Activated CD4-positive, alpha-beta T cell treated with anti-CD3 and anti-CD28 coated beads for 24 hours (primary cell): ENCODE data around the gene MYO7B.

Source experiments
- DNase-seq, 2 donors: peaks; one replicate each; pipeline ENCODE4 v3.0.0-alpha.2; 2020; ENCODE audit warnings: low read depth in 2 of 2

The MYO7B gene

DNA sequence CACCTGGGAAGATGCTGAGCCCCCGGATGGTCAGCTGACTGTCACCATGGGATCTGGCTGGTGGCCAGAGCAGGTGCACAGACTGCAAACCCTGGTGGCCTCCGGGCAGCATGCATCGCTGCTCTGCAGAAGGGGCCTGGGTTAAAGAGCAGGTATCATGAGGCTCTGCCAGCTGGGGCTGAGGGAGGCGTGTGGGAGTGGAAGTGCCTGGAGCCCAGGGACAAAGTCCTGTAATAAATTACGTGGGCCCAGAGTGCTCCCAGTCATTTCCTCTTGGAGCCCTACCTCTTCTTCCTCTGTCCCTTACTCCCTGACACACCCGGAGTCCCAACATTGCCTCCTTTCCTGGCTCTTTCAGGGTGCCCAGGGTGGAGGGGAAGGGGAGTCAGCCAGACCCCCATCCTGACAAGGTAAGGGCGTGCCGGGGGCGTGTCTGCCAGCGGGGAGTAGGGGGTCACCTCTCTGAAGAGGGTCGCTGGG lies at the start of gene MYO7B:
Gene MYO7B (plus strand): TSS at position 262 of the 480 bp plus-strand sequence. CDS start 24,040 bp downstream, outside the sequence.
- DNase-seq, result no peak

DNA sequence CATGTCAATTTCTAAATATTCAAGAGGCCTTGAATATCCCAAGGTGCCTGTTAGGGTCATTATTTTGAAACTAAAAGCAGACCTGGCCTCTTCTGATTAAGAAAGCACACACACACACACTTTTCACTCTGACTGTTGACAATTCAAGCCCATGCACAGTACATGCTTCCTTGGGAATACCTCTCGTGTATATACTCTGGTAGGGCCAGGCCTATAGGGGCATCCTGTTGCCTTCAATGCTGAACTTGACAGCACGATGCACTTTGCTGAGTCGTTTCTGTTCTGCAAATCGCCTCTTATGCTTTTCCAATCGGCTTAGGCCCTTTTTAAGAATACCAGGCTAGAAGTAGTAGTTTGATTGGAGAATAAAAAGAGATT lies 49.8 kb upstream of the MYO7B start:
- DNase-seq, result no peak

DNA sequence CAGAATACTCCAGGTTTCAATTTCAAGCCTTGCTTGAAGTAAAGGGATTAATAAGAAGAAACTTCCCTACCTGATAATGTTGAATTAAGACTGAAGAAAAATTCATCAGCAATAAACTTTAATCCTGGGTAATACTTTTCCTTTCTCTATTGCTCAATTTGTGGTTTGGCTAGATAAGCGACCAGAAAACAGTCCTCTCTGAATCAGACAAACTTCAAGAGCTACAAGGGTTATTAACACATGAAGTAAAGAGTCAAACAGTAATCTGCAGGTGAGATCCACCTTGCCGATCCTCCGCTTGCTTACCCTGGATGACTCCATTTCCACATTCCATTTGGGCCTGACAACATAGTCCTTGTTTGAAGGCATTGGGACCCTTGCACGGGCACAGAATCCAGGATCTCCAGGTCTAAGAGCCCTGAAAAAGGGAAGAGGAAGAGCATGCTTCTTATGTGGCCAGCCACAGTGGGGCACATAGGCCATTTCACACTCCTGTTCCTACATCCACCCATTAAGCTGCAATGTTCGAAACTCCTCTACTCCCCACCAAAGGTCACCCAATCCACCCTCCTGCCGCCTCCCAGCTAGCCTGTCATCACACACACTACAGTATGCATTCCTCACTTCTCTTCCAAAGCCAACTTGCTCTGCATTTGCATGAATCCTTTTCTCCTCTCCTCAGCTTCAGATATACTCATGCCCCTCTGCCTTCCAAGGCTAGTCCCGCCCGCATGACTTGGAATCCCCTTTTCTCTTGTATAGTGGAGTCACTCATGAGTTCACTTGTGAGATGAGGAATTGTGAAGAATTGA lies 49.0 kb upstream of the MYO7B start:
- DNase-seq, result no peak

DNA sequence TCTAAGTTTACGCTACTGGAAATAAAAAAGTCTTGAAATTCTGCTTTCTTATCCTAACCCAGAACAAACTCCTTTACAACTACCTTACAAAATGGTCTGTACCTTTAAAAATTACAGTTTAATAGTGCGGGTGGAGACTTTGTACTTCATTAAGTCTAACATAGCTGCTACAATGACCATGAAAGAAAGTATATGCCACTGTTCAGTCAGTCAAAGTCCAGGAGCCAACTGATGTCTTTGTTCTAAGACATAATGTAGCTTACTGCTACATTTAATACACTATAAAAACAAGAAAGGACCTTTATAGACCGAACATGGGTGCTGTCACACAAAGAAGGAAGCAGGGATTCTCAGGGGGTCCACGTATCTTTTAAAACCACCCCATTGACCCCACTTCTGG lies 45.2 kb upstream of the MYO7B start:
- DNase-seq, result no peak

DNA sequence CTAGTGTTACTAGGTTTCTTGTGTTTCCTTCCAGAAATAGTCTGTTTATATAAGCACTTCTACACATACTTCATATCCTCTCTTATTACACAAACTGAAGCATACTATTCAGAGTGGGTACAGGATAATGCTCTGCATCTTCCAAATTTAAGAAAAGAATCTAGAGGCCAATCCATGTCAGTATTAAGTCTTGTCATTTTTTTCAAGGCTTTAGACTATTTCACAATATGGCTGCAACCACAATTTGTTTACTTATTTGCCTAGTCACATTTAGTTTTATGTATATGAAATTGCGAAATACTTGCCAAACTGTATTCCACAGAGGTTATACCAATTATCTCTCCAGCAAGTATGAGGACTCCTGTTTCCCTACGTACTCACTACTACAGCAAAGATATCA lies 37.1 kb upstream of the MYO7B start:
- DNase-seq, result no peak

DNA sequence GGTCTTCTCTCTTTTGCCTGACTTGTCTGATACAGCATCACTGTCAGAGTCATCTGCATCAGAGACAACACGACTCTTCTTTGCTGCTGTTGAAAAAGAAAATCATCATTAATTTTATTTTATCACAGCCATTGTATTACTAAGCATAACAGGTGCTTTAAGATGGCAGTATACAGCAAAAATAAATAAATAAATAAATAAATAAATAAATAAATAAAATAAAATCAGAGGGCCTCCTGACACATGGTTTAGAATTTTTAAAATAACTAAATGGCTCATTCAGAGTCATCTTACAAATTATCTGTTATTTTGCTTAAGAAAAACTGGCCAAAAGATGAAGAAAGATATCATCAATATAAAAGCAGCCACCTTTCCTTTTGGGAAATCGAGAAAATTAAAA lies 32.0 kb upstream of the MYO7B start:
- no peak for DNase-seq

DNA sequence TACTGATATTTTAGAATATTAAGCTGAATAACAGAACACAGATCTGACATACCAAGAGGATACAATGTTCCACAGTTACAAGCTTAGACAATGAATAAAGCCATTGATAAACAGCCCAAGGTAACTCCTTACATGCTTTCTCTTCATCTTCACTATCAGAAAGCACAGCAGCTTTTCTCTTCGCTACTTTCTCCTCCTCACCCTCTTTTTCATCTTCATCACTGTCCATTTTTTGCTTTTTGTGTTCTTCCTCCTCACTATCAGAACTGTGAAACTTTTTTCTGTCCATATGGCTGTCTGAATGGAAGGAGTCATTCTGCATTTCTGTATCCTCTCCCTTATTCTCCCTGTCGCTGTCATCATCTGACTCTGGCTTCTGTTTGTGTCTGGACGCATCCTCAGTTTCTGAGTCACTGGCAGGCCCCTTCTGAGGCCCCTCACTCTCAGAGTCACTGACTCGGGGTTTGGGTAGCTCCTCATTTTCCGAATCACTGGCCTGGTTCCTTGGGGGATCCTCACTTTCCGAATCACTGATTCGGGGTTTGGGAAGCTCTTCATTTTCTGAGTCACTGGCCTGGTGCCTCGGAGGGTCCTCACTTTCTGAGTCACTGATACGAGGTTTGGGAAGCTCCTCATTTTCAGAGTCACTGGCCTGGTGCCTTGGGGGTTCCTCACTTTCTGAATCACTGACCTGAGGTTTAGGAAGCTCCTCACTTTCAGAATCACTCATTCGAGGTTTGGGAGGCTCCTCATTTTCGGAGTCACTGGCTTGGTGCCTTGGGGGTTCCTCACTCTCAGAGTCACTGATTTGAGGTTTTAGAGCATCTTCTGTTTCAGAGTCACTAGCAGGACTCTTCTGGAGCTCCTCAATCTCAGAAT lies 30.7 kb upstream of the MYO7B start:
- no peak for DNase-seq

DNA sequence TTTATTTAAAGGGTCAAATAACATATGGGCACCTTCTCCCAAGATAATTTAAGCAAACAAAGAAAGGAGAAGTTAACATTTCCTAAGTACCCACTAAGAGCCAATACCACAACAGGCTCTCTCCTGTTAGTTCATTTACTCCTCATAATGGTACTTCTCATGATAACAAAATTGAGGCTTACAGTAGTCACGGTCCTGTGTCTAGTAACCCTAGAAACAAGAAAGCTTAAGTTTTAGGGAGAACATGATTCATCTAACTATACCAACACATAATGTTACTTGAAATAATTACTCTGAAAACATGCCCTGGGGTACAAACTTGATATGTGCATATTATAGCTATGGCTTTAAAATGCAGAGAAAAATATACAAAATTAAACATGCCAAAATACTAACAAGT lies 29.0 kb upstream of the MYO7B start:
- no peak for DNase-seq

DNA sequence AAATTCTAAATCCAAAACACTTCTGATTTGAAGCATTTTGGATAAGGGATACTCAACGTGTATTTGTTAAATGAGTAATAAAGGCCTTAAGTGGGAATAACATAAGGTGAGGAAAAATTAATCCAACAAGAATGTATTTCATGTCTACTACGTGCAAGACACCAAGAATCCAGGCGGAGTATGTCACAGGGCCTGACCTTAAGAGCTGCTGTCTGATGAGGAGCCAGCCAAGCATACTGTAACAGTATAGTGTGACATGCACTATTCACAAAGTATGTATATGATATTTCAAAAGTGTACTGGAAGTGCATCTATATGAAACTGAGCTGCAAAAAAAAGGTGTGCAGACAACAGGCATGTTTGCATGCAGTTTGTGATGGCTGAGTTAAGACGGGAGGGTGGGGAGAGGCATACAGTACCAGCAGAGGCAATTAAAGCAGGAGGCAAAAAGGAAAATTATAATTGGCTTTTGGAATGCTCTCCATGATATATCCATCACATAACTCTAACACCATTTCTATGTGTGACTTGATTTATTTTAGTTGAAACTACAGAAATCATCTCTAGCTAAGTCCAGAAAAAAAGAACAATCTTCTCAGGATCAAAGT lies 27.4 kb upstream of the MYO7B start:
- no peak for DNase-seq

DNA sequence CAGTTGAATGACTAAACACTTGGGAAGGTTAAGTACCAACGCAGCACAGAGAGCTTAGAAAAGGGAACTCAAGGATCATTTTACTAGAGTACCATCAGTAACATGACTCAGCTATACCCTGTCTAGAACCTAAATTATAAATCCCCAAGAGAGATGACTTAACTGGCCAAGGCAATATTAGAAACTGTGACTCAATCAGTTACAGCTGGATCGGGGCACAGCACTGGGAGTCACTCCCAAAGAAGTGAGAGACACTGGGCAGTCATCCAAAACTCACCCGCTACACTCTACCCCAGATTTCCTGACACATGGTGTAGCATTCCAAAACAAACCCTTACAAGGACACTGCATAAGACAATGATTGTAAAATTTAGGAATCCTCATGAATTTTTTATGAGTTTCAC lies 26.9 kb upstream of the MYO7B start:
- no peak for DNase-seq

DNA sequence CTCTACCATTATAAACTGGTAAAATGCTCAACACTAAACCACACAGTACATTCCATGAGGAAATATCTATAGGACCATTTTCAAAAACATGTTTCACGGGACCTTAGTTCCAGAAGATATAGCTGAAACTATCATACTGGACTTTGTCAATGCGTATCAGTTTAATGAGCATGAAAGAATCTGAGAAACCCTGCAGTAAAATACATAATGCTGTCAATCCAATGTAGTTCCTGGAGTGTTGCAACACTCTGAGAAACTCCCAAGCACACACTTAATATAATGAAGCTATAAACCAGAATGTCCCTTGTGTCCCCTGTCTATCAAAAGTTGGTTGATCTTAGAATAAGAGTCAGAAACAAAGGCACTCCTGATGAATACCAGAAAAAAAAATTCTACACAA lies 25.4 kb upstream of the MYO7B start:
- no peak for DNase-seq

DNA sequence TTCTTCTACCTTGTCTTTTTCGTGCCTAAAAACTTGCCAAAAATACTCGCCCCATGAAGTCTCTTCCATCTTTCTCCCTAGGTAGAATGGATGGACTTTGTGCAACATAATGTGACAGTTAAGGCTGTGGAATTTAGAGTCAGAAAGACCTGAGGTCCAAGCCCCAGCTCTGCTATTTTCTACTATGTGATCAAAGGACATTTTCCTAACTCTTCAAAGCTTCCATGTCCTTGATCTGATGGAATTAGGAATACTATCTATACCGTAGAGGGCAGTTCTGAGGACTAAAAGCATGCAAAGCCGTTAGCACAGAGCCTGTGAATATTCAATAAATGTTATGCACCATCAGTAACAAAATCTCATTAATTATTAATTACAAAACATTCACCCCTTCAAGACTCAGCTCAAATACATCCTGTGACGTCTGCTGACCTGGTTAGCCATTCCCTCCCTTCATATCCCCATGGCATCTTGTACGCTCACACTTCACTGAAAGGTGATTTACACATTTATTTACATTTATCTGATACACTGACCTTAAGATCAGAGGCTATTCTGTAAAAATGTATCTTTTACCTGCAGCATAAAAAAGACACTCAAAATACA lies 24.3 kb upstream of the MYO7B start:
- DNase-seq, result no peak

DNA sequence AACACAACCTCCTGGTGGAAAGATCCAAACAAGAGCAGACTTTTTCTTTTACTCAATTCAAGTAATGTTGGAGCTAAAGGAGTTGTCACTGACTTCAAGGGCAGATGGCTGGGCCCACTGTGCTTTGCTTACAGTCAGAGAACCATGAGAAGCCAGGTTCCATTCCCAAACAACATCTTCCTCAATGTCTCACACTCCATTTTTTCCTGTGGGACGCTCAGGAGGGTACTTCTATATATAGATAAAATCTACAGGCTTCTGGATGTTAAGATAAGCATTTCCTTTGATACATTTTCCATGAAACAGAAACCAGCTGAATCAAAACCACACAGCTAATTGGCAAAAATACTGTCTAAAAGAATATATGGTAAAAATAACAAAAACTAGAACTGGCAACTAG lies 23.6 kb upstream of the MYO7B start:
- DNase-seq, result no peak

DNA sequence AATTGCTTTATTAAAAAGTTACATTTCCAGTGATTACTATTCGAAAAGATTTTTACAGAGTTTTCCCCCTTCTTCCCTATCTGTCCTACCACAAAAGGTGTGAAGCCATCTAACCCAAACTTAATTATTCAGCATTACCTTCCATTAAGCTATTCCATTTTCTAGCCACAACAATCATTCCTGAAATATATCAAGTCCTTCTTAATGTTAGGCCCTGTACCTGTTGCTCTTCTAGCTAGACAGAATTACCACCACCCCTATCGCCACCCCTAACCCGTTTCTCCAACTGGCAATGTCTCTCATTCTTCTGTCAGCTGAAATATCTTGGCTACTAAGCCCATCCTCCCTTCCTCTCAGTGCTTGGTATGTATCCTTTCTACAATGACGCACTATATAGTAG lies 23.1 kb upstream of the MYO7B start:
- DNase-seq, result no peak

DNA sequence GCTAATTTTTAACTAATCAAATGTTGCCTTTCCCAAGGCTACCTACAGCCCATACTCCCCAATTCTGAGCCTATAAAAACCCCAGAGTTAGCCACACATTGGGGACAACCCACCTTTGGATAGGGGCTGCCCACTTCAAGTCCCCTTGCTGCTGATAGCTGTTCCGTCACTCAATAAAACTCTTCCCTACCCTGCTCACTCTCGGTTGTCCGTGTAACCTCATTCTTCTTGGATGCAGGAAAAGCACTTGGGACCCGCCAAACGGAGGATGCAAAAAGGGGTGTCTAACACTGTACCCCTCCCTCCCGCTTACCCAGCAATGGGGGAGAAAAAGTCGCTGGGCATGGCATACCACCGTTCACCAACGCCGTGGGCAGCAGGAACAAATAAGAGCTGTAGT lies 21.4 kb upstream of the MYO7B start:
- no peak for DNase-seq

DNA sequence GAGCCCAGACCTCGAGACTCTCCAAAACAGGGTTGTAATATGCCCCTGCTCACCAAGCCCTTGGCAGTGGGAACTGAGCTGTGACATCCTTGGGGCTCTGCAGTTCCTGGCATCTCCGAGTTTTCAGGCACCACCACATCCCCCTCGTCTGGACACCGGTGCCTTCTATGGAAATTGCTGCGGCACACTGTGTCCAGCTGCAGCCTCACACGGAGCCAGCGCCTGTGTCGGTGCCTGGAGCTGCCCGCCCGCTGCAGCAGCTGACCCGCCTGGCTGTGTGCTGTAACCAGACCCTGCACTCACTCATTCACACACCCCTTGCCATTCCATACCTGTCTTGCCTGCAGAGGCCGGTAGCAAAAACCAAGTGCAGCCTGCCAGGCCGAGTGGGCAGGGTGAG lies 21.0 kb upstream of the MYO7B start:
- no peak for DNase-seq

DNA sequence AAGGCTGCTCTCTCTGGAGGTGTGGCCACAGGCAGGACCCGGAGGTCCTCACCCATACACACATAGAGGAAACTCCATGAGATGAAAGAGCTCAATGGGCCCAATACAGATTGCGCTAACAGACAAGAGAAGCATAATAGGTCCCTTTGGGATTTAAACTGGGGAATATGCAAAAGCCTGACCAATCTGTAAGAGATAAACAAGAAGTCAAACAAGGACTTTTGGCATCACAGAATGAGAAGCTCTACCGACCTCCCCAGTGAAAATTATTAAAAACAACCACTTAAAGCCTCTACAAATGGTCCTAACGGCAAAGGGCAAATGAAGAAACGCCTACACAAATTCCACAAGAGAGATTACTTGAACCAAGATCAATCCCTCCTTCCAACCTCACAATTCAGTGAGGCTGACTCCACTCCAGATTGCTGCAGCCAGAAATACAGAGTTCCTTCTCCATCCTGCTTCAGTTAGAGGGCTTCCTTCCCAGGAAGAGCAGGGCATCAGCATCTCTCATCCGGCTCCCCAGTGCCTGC lies 20.0 kb upstream of the MYO7B start:
- DNase-seq, result no peak

DNA sequence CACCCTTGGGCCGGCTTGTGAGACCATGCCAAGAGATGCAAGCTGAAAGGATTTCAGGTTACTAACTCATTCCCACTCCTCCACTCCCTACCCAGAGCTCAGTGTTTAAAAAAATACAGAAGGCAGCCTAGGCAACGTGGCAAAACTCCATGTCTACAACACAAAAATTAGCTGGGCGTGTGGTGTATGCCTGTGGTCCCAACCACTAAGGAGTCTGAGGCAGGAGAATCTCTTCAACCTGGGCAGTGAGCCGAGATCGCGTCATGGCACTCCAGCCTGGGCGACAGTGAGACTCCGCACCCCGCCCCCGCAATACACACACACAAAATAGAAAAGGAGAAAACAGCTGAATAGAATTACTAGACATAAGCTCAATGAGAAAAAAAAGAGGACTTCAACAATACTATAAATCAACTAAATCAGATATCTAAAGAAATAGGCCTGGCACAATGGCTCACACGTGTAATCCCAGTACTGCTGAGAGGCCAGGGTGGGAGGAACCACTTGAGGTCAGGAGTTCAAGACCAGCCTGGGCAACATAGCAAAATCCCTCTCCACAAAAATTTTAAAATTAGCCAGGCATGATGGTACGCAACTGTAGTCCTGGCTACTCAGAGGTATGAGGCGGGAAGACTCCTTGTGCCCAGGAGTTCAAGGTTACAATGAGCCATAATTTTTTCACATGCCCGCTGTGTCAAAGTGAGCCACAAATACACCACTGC lies 19.3 kb upstream of the MYO7B start:
- DNase-seq, result no peak

DNA sequence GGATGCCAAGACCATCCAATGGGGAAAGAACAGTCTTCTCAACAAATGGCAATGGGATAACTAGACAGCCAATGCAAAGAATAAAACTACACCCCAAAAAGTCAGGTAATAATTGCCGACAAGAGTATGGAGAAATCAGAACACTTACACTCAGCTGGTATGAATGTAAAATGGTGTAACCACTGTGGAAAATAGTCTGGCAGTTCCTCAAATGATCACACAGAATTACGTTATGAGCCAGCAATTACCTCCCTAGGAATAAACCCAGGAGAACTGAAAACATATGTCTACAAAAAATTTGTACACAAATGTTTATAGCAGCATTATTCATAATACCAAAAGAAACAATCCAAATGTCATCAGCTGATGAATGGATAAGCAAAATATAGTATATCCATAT lies 18.0 kb upstream of the MYO7B start:
- no peak for DNase-seq

DNA sequence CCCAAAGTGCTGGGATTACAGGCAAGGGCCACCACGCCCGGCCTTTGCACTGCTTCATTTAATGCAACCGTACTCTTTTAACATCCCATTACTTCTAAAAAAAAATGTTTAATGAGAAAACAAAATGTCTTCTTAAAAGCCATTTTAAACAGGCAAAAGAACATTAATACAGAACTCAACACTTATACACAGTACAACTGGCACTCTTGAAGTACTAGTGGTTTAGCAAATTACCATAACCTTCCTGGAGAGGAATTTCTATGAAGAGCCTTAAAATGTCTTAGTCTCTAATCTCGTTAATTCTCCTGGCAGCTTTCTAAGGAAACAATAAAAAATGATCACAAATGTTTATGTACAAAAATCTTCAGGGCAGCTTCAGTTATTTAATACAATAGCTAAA lies 15.1 kb upstream of the MYO7B start:
- DNase-seq, result no peak

DNA sequence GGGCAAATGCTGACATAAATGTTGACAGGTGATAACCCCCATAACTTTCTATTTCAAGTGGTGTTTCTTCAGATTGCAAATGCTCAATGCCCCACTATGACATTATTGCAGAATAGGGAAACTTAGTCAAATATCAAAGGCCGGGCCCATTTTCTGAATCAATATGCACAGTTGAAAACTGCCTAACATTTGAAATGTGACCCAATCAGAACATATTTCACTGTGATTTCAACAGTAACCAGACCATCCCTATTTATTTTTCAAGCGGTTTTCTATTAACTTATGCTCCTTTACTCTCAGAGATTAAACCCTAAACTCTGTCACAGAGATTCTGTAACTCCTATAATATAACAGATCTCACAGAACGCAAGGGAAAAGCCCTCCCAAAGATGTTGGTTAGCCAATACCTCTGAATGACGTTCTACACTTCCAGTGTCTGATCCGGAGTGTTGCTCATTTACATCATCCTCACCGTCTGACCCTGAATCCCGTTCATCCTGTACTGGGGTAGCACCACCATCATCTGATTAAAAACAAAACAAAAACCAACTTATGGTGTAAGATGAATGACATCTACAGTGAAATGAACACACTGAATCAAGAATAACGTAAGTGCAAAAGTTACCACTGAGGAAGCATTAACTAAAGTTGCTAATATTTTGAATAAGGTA lies 12.1 kb upstream of the MYO7B start:
- DNase-seq, result no peak
